ENCODE results near the gene PLEKHH1.
A peak's percentile ranks its signal among the peaks of the same experiment; 100 is the strongest.
"Not testable (repeated sequence)": the region's sequence is repeated elsewhere in the genome, so short reads cannot be mapped to it uniquely, and the experiment has no call there.

The PLEKHH1 gene

GRCh38 chr14:67599698-67600561, 66.8 kb downstream of the PLEKHH1 start, which contains the start of gene PIGH:
Gene PIGH (minus strand): TSS chr14:67600268. CDS start chr14:67600203, 65 bp downstream.
- Mint-ChIP-seq H3K9me3 (no peaks in the 10 kb centered on the region), H3K27ac (peak within 1 kb of the TSS; percentile 88), H3K4me3 (peak within 1 kb of the TSS; percentile 88), H3K36me3 (no peaks in the 10 kb centered on the region), H3K4me1 (peaks cover 23% of the 10 kb centered on the region)
- DNase-seq (ENCODE audit: low spot score in 2 of 2), result peak; percentile 91 to 97
- peak; percentile 99 for ATAC-seq

GRCh38 chr14:67600562-67600974, 67.5 kb downstream of the PLEKHH1 start:
- peak overlapping the region; percentile 88 for H3K4me3 Mint-ChIP-seq
- not testable (repeated sequence) for DNase-seq (ENCODE audit: low spot score in 2 of 2); H3K36me3 Mint-ChIP-seq; ATAC-seq; H3K9me3 Mint-ChIP-seq
- H3K27ac Mint-ChIP-seq, result peak overlapping the region; percentile 88
- H3K4me1 Mint-ChIP-seq, result peaks cover 23% of the 10 kb centered on the region

GRCh38 chr14:67602076-67602475, 69.0 kb downstream of the PLEKHH1 start:
- no peak overlapping the region for H3K27ac Mint-ChIP-seq
- no peaks in the 10 kb centered on the region for H3K36me3 Mint-ChIP-seq
- peaks cover 16% of the 10 kb centered on the region for H3K4me1 Mint-ChIP-seq
- no peak for DNase-seq (ENCODE audit: low spot score in 2 of 2)
- no peak for ATAC-seq
- no peaks in the 10 kb centered on the region for H3K9me3 Mint-ChIP-seq
- H3K4me3 Mint-ChIP-seq, result no peak overlapping the region

GRCh38 chr14:67602995-67603545, 70.0 kb downstream of the PLEKHH1 start:
- no peaks in the 10 kb centered on the region for H3K9me3 Mint-ChIP-seq
- no peaks in the 10 kb centered on the region for H3K36me3 Mint-ChIP-seq
- H3K27ac Mint-ChIP-seq, result no peak overlapping the region
- DNase-seq (ENCODE audit: low spot score in 2 of 2) (no peak), ATAC-seq (no peak)
- no peak overlapping the region for H3K4me3 Mint-ChIP-seq
- peaks cover 8% of the 10 kb centered on the region for H3K4me1 Mint-ChIP-seq

- no peak overlapping the region for H3K27ac Mint-ChIP-seq
- DNase-seq (ENCODE audit: low spot score in 2 of 2), result no peak
- no peaks in the 10 kb centered on the region for H3K36me3 Mint-ChIP-seq
- no peaks in the 10 kb centered on the region for H3K9me3 Mint-ChIP-seq
- H3K4me1 Mint-ChIP-seq, result peaks cover 5% of the 10 kb centered on the region
- no peak for ATAC-seq
- no peak overlapping the region for H3K4me3 Mint-ChIP-seq
These were observed 74.6 kb downstream of the PLEKHH1 start for GRCh38 chr14:67607646-67608045.

GRCh38 chr14:67609642-67610310, 76.7 kb downstream of the PLEKHH1 start:
- Mint-ChIP-seq H3K36me3 (no peaks in the 10 kb centered on the region), H3K4me1 (peaks cover 5% of the 10 kb centered on the region), H3K27ac (no peak overlapping the region), H3K9me3 (no peaks in the 10 kb centered on the region), H3K4me3 (no peak overlapping the region)
- DNase-seq (ENCODE audit: low spot score in 2 of 2) (no peak), ATAC-seq (no peak)

- DNase-seq (ENCODE audit: low spot score in 2 of 2) (no peak), ATAC-seq (peak; percentile 78)
- H3K27ac Mint-ChIP-seq, result no peak overlapping the region
- peaks cover 5% of the 10 kb centered on the region for H3K4me1 Mint-ChIP-seq
- H3K36me3 Mint-ChIP-seq, result no peaks in the 10 kb centered on the region
- H3K9me3 Mint-ChIP-seq, result no peaks in the 10 kb centered on the region
- H3K4me3 Mint-ChIP-seq, result no peak overlapping the region
These were observed 77.4 kb downstream of the PLEKHH1 start for GRCh38 chr14:67610491-67610890.

- Mint-ChIP-seq H3K4me1 (peaks cover 25% of the 10 kb centered on the region), H3K27ac (peak overlapping the region; percentile 88), H3K9me3 (no peaks in the 10 kb centered on the region), H3K36me3 (peaks cover 12% of the 10 kb centered on the region), H3K4me3 (peak overlapping the region; percentile 83)
- DNase-seq (ENCODE audit: low spot score in 2 of 2) (peak in 1 of 2 donors; percentile 52), ATAC-seq (peak; percentile 57)
These were observed 85.5 kb downstream of the PLEKHH1 start for GRCh38 chr14:67618617-67619063.

- DNase-seq (ENCODE audit: low spot score in 2 of 2), result peak; percentile 95 to 96
- Mint-ChIP-seq H3K27ac (peak within 1 kb of the TSS; percentile 88), H3K4me1 (peaks cover 25% of the 10 kb centered on the region), H3K9me3 (no peaks in the 10 kb centered on the region), H3K4me3 (peak within 1 kb of the TSS; percentile 83), H3K36me3 (peaks cover 12% of the 10 kb centered on the region)
- peak; percentile 92 for ATAC-seq
These were observed 86.5 kb downstream of the PLEKHH1 start, which contains the start of gene ARG2 for GRCh38 chr14:67619446-67620216. Gene ARG2 (plus strand): TSS chr14:67619920. CDS start chr14:67619978, 58 bp downstream.

- H3K36me3 Mint-ChIP-seq, result peaks cover 12% of the 10 kb centered on the region
- DNase-seq (ENCODE audit: low spot score in 2 of 2) (no peak), ATAC-seq (no peak)
- H3K27ac Mint-ChIP-seq, result peak overlapping the region; percentile 88
- no peaks in the 10 kb centered on the region for H3K9me3 Mint-ChIP-seq
- H3K4me1 Mint-ChIP-seq, result peaks cover 25% of the 10 kb centered on the region
- peak overlapping the region; percentile 83 for H3K4me3 Mint-ChIP-seq
These were observed 87.2 kb downstream of the PLEKHH1 start for GRCh38 chr14:67620217-67620785.

- Mint-ChIP-seq H3K4me1 (peaks cover 25% of the 10 kb centered on the region), H3K36me3 (peaks cover 12% of the 10 kb centered on the region), H3K27ac (no peak overlapping the region), H3K4me3 (no peak overlapping the region), H3K9me3 (no peaks in the 10 kb centered on the region)
- DNase-seq (ENCODE audit: low spot score in 2 of 2) (no peak), ATAC-seq (no peak)
These were observed 89.6 kb downstream of the PLEKHH1 start for GRCh38 chr14:67622675-67623074.

GRCh38 chr14:67623114-67623513, 90.0 kb downstream of the PLEKHH1 start:
- no peak overlapping the region for H3K4me3 Mint-ChIP-seq
- peaks cover 25% of the 10 kb centered on the region for H3K4me1 Mint-ChIP-seq
- no peak overlapping the region for H3K27ac Mint-ChIP-seq

GRCh38 chr14:67626131-67626530, 93.0 kb downstream of the PLEKHH1 start:
- not testable (repeated sequence) for H3K4me1 Mint-ChIP-seq; H3K36me3 Mint-ChIP-seq; DNase-seq (ENCODE audit: low spot score in 2 of 2); H3K27ac Mint-ChIP-seq; H3K4me3 Mint-ChIP-seq; H3K9me3 Mint-ChIP-seq
- peak; percentile 74 for ATAC-seq

More at GRCh38 chr14:67623114-67623513, 90.0 kb downstream of the PLEKHH1 start:
- DNase-seq (ENCODE audit: low spot score in 2 of 2) (no peak), ATAC-seq (no peak)
- peaks cover 12% of the 10 kb centered on the region for H3K36me3 Mint-ChIP-seq
- no peaks in the 10 kb centered on the region for H3K9me3 Mint-ChIP-seq

GRCh38 chr14:67627519-67627918, 94.4 kb downstream of the PLEKHH1 start:
- ATAC-seq, result no peak
- H3K4me1 Mint-ChIP-seq, result no peaks in the 10 kb centered on the region
- DNase-seq (ENCODE audit: low spot score in 2 of 2), result no peak
- no peak overlapping the region for H3K27ac Mint-ChIP-seq
- peaks cover 5% of the 10 kb centered on the region for H3K36me3 Mint-ChIP-seq
- no peaks in the 10 kb centered on the region for H3K9me3 Mint-ChIP-seq
- no peak overlapping the region for H3K4me3 Mint-ChIP-seq

All from stimulated activated effector memory CD8-positive, alpha-beta T cell treated with anti-CD3 and anti-CD28 coated beads, Interleukin-12 subunit alpha, Interleukin-12 subunit beta, amount 100 ng/mL, for 72 hours (primary cell).